Retinal pigment epithelial cell (primary cell): ENCODE measurements around the gene FOXS1.
"Not testable (repeated sequence)": the region's sequence is repeated elsewhere in the genome, so short reads cannot be mapped to it uniquely, and the experiment has no call there.

Experiments used
- DNase-seq: peaks from one replicate; pipeline ENCODE4 v3.0.0-alpha.2; 2010; ENCODE audit warnings: low read depth
- H3K4me3 ChIP-seq: 2 replicates; pipeline ENCODE4 v1.5.1; 2011; ENCODE audit warnings: mild to moderate bottlenecking, low read length, control low read depth, moderate library complexity
- TF ChIP-seq, protein P1 (sequence below): conservative IDR thresholded peaks from 2 replicates; pipeline ENCODE4 v1.5.1; 2011; ENCODE audit warnings: low read depth, low read length, control low read depth, inconsistent platforms

Gene FOXS1

DNA sequence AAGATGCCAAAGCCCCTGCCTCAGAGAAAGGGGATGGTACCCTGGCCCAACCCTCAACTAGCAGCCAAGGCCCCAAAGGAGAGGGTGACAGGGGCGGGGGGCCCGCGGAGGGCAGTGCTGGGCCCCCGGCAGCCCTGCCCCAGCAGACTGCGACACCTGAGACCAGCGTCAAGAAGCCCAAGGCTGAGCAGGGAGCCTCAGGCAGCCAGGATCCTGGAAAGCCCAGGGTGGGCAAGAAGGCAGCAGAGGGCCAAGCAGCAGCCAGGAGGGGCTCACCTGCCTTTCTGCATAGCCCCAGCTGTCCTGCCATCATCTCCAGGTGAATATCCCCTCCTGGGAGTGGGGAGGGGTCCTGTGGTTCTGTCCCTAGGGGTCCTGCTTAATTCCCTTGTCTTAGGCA is 25.2 kb downstream of the FOXS1 start:
- no peak overlapping the region for H3K4me3 ChIP-seq
- TF ChIP-seq, protein P1, sequence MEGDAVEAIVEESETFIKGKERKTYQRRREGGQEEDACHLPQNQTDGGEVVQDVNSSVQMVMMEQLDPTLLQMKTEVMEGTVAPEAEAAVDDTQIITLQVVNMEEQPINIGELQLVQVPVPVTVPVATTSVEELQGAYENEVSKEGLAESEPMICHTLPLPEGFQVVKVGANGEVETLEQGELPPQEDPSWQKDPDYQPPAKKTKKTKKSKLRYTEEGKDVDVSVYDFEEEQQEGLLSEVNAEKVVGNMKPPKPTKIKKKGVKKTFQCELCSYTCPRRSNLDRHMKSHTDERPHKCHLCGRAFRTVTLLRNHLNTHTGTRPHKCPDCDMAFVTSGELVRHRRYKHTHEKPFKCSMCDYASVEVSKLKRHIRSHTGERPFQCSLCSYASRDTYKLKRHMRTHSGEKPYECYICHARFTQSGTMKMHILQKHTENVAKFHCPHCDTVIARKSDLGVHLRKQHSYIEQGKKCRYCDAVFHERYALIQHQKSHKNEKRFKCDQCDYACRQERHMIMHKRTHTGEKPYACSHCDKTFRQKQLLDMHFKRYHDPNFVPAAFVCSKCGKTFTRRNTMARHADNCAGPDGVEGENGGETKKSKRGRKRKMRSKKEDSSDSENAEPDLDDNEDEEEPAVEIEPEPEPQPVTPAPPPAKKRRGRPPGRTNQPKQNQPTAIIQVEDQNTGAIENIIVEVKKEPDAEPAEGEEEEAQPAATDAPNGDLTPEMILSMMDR: no peak
- DNase-seq: no peak

DNA sequence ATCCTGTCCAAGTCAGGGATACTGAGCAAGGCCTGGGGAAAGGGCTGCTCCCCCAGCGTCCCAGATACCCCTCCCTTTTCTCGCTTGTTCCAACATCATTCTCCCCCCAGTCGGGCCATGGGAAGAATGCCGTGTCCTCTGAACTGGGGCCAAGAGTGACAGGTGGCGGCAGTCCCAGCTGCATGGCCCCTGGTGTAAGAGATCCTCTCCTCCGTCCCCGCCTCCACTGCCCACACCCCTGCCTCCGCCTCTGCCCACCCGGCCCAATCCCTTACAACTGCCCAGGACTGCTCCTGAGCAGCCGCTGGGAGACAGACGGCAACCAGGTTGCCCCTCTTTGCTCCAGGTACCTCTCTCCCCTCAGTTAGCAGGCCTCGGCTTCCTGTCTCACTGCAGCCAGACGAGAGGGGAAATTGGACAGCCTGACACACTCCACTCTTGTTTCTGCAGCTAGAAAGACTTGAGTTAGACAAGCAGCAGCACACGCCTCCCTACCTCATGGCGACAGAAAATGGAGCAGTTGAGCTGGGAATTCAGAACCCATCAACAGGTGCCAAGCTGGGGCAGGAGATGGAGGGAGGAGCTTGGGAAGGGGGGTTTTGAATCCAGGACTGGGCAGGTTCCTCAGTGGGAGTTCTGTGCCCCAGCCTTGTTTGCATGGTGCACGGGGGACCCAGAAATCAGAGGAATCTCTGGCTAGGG is 26.2 kb downstream of the FOXS1 start, which contains the start of gene MYLK2:
Gene MYLK2, plus strand, starts transcription at position 274 of the 702 bp plus-strand sequence. Its CDS starts 225 bp downstream, at position 499.
- no peak for DNase-seq
- H3K4me3 ChIP-seq: no peak within 1 kb of the TSS
- TF ChIP-seq, protein P1: no peak

DNA sequence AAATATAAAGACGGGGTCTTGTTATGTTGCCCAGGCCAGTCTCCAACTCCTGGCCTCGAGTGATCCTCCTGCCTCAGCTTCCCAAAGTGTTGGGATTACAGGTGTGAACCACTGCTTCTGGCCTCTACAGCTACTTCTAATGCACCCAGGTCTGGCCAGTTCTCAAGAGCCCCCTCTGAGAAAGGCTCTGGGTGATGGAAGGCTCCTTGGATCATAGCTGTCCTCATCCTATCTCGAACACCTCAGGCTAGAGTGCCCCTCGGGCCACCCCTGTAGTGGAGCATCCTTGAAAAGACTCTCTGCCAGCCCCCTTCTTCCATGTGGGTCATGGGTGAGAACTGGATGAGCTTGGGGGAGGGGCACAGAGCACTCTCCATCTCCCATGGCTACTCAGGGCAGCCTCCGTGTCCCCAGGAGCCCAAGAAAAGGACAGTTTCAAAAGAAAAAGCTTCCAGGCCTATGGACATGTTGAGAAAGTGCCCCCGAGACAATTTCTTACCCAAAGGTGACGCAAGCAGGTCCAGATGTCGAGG is 27.0 kb downstream of the FOXS1 start:
- H3K4me3 ChIP-seq: no peak overlapping the region
- TF ChIP-seq, protein P1: no peak
- no peak for DNase-seq

DNA sequence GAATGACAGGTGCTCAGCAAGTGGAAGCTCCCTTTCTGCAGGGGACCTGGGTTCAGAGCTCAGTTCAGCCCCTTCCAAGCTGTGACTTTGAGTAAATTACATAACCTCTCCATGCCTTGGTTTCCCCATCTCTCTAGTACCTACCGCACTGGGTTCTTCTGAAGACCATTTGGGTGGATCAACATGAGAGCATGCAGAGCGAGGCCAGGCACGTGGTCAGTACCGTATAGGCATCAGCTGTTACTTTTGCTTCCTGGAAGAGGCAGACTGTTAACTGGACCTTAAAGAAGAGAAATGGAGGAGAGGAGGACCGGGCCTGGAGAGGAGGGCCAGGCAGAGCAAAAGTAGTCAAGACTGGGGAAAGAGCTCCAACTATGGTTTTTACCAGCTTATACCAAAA is 27.9 kb downstream of the FOXS1 start:
- no peak for DNase-seq
- H3K4me3 ChIP-seq: no peak overlapping the region
- TF ChIP-seq, protein P1: no peak

DNA sequence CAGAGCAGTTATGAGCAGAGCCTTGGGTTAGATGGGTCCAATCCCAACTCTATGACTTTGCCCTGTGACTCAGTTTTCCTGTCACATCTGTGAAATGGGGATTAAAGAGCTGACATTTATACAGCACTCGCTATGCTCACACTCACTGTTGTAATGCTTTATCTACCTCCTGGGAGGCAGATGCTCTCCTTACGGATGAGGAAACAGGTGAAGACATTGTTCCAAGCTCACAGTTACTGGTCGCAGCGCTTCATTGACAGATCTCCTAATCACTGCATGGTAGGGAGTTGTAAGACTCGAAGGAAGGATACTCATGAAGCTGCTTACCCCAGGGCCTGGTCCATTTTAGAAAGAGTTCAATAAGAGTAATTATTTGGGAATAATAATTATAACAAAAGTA is 29.2 kb downstream of the FOXS1 start:
- DNase-seq: no peak
- H3K4me3 ChIP-seq: no peak overlapping the region
- TF ChIP-seq, protein P1: no peak

DNA sequence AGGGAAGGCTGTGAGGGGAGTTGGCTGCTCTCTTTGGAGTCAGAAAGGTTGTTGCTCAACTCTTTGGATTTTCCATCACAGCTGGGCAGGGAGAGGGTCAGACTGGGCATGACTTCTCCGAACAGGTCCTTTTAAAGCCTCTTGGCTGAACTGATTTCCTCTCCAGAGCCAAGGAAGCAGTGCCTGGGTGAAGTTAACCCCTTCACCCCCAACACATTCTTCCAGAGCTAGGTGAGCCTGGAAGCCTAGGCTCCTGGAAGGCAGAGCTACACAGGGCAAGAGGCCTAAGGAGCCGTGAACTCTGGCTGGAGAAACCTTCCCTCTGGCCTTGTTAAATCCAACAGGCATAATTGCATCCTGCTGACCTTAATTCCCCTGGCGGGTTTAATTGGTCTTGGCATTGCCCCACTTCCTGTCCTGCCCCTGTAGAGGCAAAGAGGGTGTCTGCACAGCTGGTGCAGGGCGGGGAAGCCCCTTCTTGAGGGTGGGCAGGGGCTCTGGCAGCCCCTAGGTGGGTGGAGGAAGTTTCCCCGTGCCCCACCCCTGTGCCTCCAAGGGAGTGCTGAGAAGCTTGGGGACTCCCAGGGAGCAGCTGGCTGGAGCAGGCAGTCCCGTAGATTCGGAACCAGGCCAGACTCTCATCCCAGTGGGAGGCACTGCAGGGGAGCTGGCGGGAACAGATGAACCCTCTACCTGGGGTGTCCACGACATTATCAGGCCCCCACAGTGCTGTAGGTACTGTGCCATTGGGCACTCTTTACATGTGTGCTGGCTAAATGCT is 29.8 kb downstream of the FOXS1 start:
- TF ChIP-seq, protein P1: no peak
- H3K4me3 ChIP-seq: no peak overlapping the region
- DNase-seq: no peak

DNA sequence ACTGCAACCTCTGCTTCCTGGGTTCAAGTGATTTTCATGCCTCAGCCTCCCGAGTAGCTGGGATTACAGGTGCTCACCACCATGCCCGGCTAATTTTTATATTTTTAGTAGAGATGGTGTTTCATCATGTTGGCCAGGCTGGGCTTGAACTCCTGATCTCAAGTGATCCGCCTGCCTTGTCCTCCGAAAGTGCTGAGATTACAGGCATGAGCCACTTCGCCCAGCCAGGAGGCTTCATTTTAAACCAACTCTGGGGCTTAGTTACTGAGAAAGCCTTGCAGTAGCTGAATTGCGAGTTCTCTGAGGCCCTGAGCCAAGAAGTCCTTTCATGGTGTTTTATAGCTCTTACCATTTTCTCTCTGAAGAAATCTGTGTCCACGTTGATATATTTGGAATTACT is 31.3 kb downstream of the FOXS1 start:
- not testable (repeated sequence) for DNase-seq, H3K4me3 ChIP-seq
